Amygdala (tissue), 56 donors: ENCODE measurements around the gene FBXL20.
"Not testable (repeated sequence)": the region's sequence is repeated elsewhere in the genome, so short reads cannot be mapped to it uniquely, and the experiment has no call there.

Experiments used
- DNase-seq, 56 donors: peaks; one replicate each; lab custom pipeline; 2025; lab: John Stamatoyannopoulos, UW

Gene FBXL20

DNA sequence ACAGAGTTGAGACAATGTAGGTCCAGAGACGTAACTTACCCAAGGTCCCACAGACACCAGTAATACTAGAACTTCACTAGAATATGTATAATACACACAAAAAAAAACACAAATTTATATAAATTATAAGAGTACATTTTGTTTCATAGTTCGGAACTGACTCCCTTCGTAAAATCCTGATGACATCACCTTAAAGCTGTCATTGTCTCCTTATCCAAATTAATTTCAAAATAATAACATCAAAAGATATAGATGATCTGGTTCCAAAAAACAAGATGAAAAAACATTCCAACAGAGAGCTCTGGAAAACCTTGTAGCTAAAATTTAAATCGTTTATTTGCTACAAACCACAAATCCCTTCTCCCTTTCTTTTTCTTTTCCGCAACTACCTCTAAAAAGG, 10.0 kb downstream of the FBXL20 start:
- no peak for DNase-seq

DNA sequence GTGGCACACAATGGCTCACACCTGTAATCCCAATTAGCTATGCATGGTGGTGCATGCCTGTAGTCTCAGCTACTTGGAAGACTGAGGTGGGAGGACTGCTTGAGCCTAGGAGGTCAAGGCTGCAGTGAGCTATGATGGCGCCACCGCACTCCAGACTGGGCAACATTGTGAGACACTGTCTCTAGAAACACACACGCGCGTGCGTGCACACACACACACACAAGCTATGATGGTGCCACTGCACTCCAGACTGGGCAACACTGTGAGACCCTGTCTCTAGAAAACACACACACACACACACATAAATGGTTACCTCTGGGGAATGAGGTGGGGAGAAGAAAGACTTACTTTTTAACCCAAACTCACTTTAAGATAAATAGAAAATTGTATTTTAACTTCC, 16.4 kb downstream of the FBXL20 start:
- DNase-seq: no peak

DNA sequence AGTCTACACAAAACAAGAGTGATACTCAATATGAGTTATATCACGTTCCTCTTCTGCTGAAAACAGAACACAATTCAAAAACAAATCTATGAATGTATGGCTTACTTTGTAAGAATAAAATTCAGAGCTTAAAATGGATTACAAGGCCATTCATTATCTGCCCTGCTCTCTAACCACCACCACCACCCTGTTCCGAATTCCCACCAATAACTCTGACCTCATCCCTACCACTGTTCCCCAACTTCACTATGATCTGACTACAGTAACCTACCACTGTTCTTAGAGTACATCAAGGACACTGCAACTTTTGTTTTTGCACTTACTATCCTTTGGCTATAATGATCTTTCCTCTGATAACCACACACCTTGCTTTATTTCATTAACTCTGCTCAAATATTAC, 21.3 kb downstream of the FBXL20 start:
- DNase-seq: no peak

DNA sequence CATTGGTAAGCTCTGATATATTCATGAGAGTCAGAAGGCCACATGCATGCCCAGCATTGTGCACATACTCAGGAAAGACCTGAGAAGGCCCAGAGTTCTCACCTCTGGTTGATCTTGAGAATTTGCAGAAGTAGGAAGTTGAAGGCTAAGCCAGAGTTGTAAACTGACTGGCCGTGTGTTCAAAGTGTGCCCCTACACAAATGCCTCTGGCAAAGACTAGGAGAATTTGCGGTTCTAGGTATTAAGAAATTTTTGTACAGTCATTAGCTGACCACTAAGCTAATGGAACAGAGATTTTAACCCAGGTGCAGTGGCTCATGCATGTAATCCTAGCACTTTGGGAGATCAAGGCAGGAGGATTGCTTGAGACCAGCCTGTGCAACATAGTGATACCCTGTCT, 25.0 kb downstream of the FBXL20 start:
- no peak for DNase-seq

DNA sequence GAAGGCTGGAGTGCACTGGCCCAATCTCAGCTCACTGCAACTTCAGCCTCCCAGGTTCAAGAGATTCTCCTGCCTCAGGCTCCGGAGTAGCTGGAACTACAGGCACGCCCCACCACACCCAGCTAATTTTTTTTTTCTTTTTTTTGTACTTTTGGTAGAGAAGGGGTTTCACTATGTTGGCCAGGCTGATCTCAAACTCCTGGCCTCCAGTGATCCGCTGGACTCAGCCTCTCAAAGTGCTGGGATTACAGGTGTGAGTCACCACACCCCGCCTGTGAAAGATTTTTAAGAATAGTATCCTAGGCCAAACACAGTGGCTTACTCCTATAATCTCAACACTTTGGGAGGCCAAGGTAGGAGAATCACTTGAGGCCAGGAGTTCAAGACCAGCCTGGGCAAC, 33.6 kb downstream of the FBXL20 start:
- not testable (repeated sequence) for DNase-seq

DNA sequence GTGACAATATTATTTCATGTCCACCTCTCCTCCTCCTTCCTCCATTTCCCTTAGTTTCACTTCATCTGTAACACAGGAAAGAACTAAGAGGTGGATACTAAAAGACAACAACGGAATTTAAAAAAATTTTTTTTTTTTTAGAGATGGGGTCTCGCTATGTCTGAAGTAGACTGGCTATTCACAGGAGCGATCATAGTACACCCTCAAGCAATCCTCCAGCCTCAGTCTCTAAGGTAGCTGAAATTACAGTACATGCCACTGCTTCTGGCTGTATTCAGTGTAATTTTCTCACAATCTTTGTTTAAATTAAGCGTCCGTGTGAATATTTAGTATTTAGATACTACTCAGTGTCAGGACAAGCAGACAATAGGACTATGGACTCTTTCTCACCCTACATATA, 35.6 kb downstream of the FBXL20 start:
- no peak for DNase-seq

DNA sequence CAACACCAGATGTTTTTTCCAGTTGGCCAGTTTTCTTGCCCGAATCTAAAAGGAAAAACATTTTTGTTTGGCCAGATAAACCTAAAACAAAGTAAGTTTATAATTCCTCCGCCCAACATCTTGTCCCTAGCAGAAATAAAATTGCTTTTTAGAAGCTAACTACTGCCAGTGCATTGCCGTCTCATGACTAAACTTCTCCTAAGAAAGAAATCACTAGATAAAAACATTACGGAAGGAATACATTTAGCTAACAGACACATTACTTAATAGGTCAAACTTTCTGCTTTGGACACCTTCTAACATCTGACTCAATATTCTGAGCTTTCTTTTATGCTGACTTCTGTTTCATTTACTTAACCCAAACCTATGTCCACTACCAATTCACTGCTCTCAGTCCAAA, 36.2 kb downstream of the FBXL20 start:
- DNase-seq: no peak

DNA sequence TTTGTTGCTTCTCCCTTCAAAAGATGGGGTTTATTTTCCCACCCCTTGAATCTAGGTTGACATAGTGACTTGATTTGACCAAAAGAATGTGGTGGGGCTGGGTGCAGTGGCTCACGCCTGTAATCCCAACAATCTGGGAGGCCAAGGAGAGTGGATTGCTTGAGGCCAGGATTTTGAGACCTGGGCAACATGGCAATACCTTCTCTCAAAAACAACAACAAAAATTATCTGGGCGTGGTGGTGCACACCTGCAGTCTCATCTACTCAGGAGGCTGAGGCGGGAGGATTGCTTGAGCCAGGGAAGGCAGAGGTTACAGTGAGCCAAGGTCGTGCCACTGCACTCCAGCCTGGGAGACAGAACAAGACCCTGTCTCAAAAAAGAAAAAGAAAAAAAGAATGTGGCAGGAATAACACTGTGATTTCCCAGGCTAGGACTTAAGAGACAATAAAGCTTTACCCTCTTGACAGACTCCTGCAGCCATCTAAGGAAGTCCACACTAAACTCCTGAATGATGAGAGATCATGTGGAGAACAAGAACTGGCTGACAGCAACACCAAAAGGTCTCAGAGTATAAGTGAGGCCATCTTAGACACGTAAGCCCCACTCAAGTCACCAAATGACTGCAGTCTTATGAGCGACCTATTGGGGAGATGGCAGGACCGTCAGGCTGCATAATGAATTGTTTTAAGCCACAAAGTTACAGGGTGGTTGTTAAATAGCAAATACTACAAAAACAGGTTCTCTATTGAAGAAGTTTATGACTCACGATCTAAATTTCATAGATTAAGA, 37.0 kb downstream of the FBXL20 start:
- no peak for DNase-seq

DNA sequence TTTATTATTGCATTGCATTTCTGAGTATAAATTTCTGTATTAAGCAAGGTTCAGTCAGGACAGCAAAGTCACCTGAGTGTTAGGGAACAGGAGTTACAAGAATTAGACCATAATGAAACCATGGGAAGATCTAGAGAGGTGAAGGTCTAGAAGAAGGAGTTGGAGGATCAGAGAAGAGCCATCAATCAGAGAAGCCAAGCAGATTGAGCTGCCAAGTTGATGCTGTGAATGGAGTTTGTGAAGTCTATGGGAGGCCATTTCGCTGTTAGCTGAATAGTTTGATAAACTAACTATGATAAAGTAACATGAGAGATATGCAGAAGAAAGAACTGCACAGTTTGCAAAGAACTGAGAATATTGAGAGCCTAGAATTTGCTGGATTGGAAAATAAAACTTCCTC, 40.4 kb downstream of the FBXL20 start:
- no peak for DNase-seq

DNA sequence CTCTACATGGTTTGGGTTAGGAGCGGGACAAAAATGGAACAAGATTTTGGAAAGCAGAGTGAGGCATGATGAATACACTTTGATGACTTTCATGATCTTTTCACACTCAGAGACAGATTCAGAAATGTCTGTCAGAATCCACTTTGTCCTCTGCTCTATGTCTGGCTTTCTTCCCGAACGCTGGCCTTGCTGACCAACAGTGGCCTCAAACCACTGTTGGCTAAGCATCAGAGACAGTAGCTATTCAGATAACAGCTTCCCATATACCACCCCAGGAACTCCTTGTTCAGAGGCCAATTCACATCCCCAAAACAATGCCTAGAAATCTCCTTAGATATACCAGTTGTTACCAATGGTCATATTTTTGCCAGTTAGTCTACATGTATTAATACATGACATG, 40.9 kb downstream of the FBXL20 start:
- peak in 15 of 56 donors; percentile 4 to 33 (median 13) for DNase-seq

DNA sequence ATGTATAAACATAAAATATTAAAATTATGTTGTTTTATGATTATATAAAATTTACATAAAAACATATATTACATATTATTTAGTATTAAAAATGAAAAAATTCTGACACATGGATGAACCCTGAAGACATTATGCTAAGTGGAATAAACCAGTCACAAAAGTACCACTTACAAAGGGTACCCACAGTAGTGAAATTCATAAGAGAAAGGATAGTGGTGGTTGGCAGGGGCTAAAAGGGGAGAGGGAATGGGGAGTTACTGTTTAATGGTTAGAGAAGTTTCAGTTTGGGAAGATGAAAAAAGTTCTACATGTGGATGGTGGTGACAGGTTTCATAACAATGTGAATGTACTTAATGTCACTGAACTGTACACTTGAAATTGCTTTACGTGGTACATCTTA, 41.4 kb downstream of the FBXL20 start:
- no peak for DNase-seq

DNA sequence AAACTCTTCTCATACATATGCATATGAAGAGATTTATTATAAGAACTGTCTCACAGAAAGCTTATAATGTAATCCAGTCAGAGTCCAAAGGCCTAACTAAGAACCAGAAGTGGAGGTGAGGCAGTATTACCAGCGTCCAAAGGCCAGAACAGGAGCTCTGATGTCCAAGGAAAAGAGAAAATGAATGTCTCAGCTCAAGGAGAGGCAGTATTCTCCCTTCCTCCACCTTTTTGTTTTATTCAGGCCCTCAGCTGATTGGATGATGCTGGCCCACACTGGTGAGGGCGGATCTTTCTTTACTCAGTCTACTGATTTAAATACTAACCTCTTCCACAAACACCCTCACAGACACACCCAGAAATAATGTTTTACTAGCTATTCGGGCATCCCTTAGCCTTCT, 43.4 kb downstream of the FBXL20 start:
- DNase-seq: no peak

DNA sequence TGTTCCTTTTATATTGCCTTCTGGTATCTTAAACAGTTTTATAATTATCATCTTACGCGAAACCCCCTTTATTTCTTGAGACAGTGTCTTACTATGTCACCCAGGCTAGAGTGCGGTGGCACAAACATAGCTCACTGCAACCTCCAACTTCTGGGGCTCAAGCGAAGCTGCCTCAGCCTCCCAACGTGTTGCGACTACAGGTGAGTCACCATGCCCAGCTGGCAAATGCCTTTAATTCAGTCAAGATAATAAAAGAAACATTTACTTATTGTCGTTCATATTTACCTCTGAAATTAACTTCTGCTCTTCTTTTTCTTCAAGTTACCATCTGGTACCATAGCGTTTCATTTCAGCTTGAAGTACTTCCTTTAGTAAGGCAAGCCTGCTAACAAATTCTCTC, 43.9 kb downstream of the FBXL20 start:
- peak in 1 of 56 donors; percentile 4 for DNase-seq

DNA sequence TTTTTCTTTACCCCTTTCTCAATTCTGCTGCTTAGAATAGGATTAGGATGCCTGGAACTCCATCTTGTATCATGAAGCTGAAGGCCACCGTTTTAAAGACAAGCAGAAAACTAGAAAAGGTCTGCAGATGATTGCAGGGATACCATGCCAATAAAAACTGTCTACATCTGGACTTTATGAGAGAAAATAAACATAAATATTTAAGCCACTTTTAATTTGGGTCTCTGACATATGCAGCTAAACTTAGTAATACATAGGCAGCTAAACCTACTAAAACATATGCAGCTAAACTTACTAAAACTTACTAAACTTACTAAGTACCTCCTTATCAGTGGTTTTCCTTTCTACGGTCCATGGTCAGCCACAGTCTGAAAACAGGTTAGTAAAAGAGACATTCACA, 48.4 kb downstream of the FBXL20 start:
- no peak for DNase-seq

DNA sequence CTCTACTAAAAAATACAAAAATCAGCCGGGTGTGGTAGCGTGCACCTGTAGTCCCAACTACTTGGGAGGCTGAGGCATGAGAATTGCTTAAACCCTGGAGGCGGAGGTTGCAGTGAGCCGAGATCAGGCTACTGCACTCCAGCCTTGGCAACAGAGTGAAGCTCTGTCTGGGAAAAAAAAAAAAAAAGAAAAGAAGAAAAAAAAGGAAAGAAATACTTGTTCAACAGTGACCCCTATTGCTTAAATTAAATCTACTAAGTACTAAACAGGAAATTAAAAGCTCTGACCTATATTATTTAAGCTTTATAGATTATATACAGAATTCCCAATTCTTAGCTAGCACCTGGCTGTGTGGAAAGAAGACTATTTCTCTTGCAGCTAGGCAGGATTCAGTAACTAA, 48.9 kb downstream of the FBXL20 start:
- no peak for DNase-seq

DNA sequence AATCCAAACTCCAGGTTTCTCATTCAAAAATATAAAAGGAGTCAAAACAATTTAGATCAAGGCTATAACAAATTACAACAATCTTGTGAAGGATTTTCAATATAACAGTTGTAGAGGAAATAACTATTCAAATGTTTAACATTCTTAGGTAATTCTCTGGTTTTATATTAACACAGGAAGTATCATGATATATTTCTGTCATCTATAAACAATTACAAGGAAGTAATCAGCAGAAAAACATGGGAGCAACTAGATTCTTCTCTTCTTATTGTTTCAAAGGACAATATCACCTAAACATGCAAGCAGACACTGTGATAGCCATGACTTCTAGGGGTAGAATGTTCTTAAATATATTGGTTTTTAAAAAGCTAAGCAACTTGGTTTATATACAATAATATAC, 49.9 kb downstream of the FBXL20 start:
- DNase-seq: no peak

DNA sequence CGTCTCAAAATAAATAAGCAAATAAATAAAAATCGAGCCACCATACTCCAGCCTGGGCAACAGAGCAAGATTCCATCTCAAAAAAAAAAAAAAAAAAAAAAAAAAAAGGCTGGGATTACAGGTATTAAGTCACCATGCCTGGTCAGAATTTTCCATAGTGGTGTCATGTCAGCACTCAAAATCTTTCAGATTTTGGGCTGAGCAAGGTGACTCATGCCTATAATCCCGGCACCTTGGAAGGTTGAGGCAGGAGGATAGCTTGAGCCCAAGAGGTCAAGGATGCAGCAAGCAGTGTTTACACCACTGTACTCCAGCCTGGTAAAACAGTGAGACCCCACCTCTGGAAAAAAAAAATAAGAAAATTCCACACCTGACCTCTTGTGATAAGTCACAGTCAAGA, 52.2 kb downstream of the FBXL20 start:
- DNase-seq: no peak

DNA sequence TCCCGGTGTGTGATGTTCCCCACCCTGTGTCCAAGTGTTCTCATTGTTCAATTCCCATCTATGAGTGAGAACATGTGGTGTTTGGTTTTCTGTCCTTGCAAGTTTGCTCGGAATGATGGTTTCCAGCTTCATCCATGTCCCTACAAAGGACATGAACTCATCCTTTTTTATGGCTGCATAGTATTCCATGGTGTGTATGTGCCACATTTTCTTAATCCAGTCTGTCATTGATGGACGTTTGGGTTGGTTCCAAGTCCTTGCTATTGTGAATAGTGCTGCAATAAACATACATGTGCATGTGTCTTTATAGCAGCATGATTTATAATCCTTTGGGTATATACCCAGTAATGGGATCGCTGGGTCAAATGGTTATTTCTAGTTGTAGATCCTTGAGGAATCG, 54.6 kb downstream of the FBXL20 start:
- DNase-seq: not testable (repeated sequence)

DNA sequence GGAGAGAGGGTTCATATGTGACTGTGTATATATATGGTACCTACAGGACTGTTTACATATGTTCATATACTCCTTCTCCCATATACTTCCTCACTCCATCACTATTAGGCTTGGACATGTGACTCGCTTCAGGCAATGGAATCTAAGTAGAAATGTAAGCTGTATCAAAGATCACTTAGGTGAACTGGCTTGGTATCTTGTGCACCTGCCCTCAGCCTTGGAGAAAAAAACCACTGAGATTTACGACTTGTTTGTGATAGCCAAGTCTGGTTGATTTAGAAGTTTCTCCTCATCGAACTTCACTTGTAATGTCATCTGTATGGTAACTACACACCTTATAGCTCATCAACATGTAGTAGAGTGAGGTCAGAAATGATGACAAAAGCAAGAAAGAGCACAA, 59.9 kb downstream of the FBXL20 start:
- no peak for DNase-seq

DNA sequence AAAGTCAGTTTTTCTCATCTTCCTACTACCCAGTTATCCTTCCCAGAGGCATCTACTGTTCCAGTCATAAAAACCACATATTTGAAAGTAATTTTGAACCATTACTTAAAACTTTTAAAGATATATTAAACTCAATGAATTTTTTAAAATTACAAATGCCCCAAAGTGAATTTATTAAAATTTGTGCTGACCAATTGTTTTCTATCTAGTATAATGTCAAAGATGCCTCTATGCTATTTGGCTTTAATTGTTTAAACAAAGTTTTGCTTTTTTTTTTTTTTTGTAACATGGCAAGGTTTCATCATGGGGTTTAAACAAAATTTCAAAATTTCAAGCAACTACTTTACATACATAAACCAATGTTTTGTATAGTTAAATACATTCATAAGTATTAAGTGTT, 60.7 kb downstream of the FBXL20 start:
- DNase-seq: no peak

DNA sequence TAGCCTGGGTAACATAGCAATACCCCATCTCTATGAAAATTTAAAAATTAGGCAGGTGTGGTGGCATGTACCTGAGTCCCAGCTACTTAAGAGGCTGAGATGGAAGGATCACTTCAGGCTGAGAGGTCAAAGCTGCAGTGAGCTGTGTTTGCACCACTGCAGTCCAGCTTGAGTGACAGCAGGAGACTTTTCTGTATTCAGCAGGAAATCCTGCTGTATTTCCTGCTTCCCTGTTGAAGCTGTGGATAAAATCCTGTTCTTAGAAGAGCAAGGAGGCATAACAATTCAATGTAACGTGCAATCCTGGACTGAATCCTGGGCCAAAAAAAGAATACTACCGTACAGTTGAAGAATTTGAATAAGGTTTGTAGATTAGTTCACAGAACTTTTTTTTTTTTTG, 62.2 kb downstream of the FBXL20 start:
- no peak for DNase-seq

DNA sequence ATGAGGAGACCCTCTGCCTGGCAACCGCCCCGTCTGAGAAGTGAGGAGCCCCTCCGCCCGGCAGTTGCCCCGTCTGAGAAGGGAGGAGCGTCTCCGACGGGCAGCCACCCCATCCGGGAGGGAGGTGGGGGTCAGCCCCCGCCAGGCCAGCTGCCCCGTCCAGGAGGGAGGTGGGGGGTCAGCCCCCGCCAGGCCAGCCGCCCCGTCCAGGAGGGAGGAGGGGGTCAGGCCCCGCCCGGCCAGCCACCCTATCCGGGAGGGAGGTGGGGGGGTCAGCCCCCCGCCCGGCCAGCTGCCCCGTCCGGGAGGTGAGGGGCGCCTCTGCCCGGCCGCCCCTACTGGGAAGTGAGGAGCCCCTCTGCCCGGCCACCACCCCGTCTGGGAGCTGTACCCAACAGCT, 63.8 kb downstream of the FBXL20 start:
- DNase-seq: not testable (repeated sequence)

DNA sequence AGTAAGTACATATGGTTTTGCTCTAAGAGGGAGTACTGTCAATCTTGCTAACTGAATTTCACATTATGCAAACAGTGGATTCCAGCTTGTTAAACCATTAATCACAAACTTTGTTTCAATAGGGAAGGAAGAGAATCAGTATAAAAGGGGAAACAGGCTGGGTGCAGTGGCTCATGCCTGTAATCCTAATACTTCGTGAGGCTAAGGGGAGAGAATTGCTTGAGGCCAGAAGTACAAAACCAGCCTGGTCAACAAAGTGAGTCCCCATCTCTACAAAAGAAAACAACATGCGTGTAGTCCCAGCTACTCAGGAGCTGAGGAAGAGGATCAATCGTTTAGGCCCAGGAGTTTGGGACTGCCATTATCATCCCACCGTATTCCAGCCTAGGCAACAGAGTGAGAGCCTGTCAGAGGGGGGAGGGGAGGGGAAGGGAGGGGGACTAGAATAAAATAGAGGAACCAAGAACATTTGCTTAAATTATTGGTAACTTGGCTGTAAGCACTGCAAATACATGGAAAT, 65.7 kb downstream of the FBXL20 start:
- DNase-seq: peak in 1 of 56 donors; percentile 18
